Liver (tissue), 9 donors: ENCODE measurements around the gene DNAAF5. TPM values are rescaled to one million over a fixed set of nuclear protein-coding genes. Genes with fewer than 3 reads are reported as not detected.

Experiments
- DNase-seq: peaks from one replicate; pipeline ENCODE4 v3.0.0-alpha.2; 2017; ENCODE audit warnings: low spot score
- H3K27ac ChIP-seq, 2 donors: one replicate each; pipeline ENCODE4 v1.7.0; 2013; ENCODE audit warnings: inconsistent platforms in 2 of 2, low read length in 2 of 2, control low read depth in 1 of 2, low read depth in 1 of 2, mild to moderate bottlenecking in 1 of 2
- H3K27me3 ChIP-seq, 4 donors: one replicate each; pipeline versions ENCODE4 v1.6.1 to v1.7.0; 2013; ENCODE audit warnings: low read length in 3 of 4, inconsistent platforms in 1 of 4, mild to moderate bottlenecking in 1 of 4, moderate library complexity in 1 of 4; ENCODE audit not compliant: control insufficient read depth in 4 of 4, insufficient read depth in 4 of 4
- H3K36me3 ChIP-seq, 4 donors: one replicate each; pipeline versions ENCODE4 v1.6.1 to v1.7.0; 2013; ENCODE audit warnings: low read length in 3 of 4, mild to moderate bottlenecking in 3 of 4, low read depth in 1 of 4, moderate library complexity in 1 of 4; ENCODE audit not compliant: control insufficient read depth in 4 of 4, insufficient read depth in 3 of 4
- H3K4me1 ChIP-seq, 4 donors: one replicate each; pipeline versions ENCODE4 v1.6.1 to v1.7.0; 2013; ENCODE audit warnings: low read length in 3 of 4, mild to moderate bottlenecking in 3 of 4, moderate library complexity in 1 of 4; ENCODE audit not compliant: control insufficient read depth in 4 of 4, insufficient read depth in 4 of 4
- H3K4me3 ChIP-seq, 3 donors: one replicate each; pipeline versions ENCODE4 v1.6.1 to v1.7.0; 2013; ENCODE audit warnings: low read length in 3 of 3, control low read depth in 1 of 3, low read depth in 1 of 3, mild to moderate bottlenecking in 1 of 3
- H3K9ac ChIP-seq, 2 donors: one replicate each; pipeline ENCODE4 v1.7.0; 2013; ENCODE audit warnings: low read length in 2 of 2, mild to moderate bottlenecking in 2 of 2, moderate library complexity in 2 of 2, control low read depth in 1 of 2, low read depth in 1 of 2
- H3K9me3 ChIP-seq, 4 donors: one replicate each; pipeline versions ENCODE4 v1.6.1 to v1.7.0; 2013; ENCODE audit warnings: low read length in 3 of 4; ENCODE audit not compliant: control insufficient read depth in 4 of 4
- EGR1 ChIP-seq, 2 donors: IDR thresholded peaks; 2 replicates each; pipeline ENCODE4 v1.6.1; 2016 to 2018; ENCODE audit warnings: antibody characterized with exemption in 2 of 2, low read depth in 2 of 2
- FOXA1 ChIP-seq: IDR thresholded peaks from 2 replicates; pipeline ENCODE4 v1.6.1; 2016; ENCODE audit warnings: antibody characterized with exemption
- FOXA2 ChIP-seq: IDR thresholded peaks from 2 replicates; pipeline ENCODE4 v1.6.1; 2016; ENCODE audit warnings: antibody characterized with exemption
- HNF4G ChIP-seq: IDR thresholded peaks from 2 replicates; pipeline ENCODE4 v1.6.1; 2016; ENCODE audit warnings: antibody characterized with exemption
- MAX ChIP-seq: IDR thresholded peaks from 2 replicates; pipeline ENCODE4 v1.6.1; 2016; ENCODE audit warnings: antibody characterized with exemption
- NR2F2 ChIP-seq: IDR thresholded peaks from 2 replicates; pipeline ENCODE4 v1.6.1; 2016; ENCODE audit warnings: antibody characterized with exemption
- SP1 ChIP-seq: IDR thresholded peaks from 2 replicates; pipeline ENCODE4 v1.6.1; 2018; ENCODE audit warnings: antibody characterized with exemption, mild to moderate bottlenecking
- TAF1 ChIP-seq: conservative IDR thresholded peaks from 2 replicates; pipeline ENCODE4 v1.6.1; 2016; ENCODE audit warnings: antibody characterized with exemption, mild to moderate bottlenecking
- YY1 ChIP-seq: IDR thresholded peaks from 2 replicates; pipeline ENCODE4 v1.6.1; 2016; ENCODE audit warnings: antibody characterized with exemption, mild to moderate bottlenecking
- WGBS: extraction: QIAGEN DNeasy Blood & Tissue Kit; methylation state at CpG from one replicate; pipeline ENCODE4 v1.1.7; 2013; 5-methylcytosine and 5-hydroxymethylcytosine counted together
- polyA plus RNA-seq, 2 donors: library from polyadenylated mRNA; stranded (reverse) in 1 of 2; unstranded in 1 of 2; fragments of 200-250 nt in 1 of 2; fragments of >200 nt in 1 of 2; fragmentation: Nextera tagmentation in 1 of 2; extraction: Ambion mirVana in 1 of 2; gene quantifications; one replicate each; pipeline versions ENCODE4 v1.2.1 to v1.2.3, GENCODE V29; 2013 to 2015
- total RNA-seq, 2 donors: library from RNA; depleted of rRNA; stranded (reverse); fragments of >200 nt; gene quantifications; one replicate each; pipeline ENCODE4 v1.2.3, GENCODE V29; 2014
- TF ChIP-seq, protein P1 (sequence below): IDR thresholded peaks from 2 replicates; pipeline ENCODE4 v1.6.1; 2016; ENCODE audit warnings: antibody characterized with exemption
- TF ChIP-seq, protein P2 (sequence below): IDR thresholded peaks from 2 replicates; pipeline ENCODE4 v1.6.1; 2016; ENCODE audit warnings: antibody characterized with exemption, mild to moderate bottlenecking
- TF ChIP-seq, protein P3 (sequence below): fragments of 150-350 bp; IDR thresholded peaks from 2 replicates; pipeline ENCODE4 v1.5.1; 2017; ENCODE audit warnings: improper control_type of control experiment, low read depth, low read length; ENCODE audit not compliant: missing input control
- donor health status: healthy.
- donor health status: healthy.
- donor health status: healthy.
- donor health status: healthy.
- donor health status: healthy.

Gene DNAAF5
- total and polyA plus RNA-seq, 4 donors = 3.1 to 11.1 (median 9.5) TPM

GRCh38 chr7:832167-832967 lies 105.9 kb downstream of the DNAAF5 start, which contains the start of gene SUN1:
Gene SUN1 (plus strand): TSS chr7:832476. CDS start chr7:832525, 49 bp downstream.
- DNase-seq = no peak
- Histone ChIP-seq H3K36me3 (peaks cover 0 to 9% (median 2%) of the 10 kb centered on the region in 4 donors), H3K4me3 (no peak within 1 kb of the TSS), H3K27me3 (no peaks in the 10 kb centered on the region), H3K27ac (peak within 1 kb of the TSS; percentile 65 to 81), H3K9me3 (no peaks in the 10 kb centered on the region), H3K4me1 (peaks cover 0 to 17% (median 0%) of the 10 kb centered on the region in 4 donors), H3K9ac (peak within 1 kb of the TSS in 1 of 2 donors; percentile 81)
- no peak for TF ChIP-seq TAF1
- TF ChIP-seq MAX = no peak
- no peak for TF ChIP-seq FOXA1
- TF ChIP-seq EGR1 (IDR thresholded peaks at IDR 0.05; ENCODE audit: low read depth in 2 of 2) = no peak
- TF ChIP-seq, protein P1, sequence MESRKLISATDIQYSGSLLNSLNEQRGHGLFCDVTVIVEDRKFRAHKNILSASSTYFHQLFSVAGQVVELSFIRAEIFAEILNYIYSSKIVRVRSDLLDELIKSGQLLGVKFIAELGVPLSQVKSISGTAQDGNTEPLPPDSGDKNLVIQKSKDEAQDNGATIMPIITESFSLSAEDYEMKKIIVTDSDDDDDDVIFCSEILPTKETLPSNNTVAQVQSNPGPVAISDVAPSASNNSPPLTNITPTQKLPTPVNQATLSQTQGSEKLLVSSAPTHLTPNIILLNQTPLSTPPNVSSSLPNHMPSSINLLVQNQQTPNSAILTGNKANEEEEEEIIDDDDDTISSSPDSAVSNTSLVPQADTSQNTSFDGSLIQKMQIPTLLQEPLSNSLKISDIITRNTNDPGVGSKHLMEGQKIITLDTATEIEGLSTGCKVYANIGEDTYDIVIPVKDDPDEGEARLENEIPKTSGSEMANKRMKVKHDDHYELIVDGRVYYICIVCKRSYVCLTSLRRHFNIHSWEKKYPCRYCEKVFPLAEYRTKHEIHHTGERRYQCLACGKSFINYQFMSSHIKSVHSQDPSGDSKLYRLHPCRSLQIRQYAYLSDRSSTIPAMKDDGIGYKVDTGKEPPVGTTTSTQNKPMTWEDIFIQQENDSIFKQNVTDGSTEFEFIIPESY = no peak
- TF ChIP-seq YY1 = no peak
- peak; percentile 17 for TF ChIP-seq NR2F2
- 77% methylated on average over 24 of the region's 24 CpGs for WGBS

DNA sequence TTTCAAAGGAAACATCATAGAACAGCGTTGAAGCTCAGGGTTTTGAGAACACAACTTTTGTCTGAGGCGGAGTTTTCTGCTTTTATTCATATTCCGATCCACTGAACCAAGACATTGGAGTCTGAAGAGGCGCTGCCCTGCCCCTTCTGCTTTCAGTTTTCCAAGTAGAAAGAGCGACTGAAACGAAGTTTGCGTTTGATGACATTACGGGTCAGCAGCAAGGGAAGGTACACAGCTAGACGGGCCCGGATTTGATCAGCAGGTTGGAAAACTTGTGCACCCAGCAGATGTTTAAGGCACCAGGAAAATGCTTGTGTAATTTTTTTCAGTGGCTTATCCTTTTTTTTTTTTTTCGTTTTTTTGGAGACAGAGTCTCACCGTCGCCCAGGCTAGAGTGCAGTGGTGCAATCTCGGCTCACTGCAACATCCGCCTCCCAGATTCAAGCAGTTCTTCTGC lies 106.5 kb downstream of the DNAAF5 start:
- TF ChIP-seq EGR1 (IDR thresholded peaks at IDR 0.05; ENCODE audit: low read depth in 2 of 2) = no peak
- TF ChIP-seq, protein P1 = no peak
- no peak for TF ChIP-seq FOXA2
- TF ChIP-seq, protein P2, sequence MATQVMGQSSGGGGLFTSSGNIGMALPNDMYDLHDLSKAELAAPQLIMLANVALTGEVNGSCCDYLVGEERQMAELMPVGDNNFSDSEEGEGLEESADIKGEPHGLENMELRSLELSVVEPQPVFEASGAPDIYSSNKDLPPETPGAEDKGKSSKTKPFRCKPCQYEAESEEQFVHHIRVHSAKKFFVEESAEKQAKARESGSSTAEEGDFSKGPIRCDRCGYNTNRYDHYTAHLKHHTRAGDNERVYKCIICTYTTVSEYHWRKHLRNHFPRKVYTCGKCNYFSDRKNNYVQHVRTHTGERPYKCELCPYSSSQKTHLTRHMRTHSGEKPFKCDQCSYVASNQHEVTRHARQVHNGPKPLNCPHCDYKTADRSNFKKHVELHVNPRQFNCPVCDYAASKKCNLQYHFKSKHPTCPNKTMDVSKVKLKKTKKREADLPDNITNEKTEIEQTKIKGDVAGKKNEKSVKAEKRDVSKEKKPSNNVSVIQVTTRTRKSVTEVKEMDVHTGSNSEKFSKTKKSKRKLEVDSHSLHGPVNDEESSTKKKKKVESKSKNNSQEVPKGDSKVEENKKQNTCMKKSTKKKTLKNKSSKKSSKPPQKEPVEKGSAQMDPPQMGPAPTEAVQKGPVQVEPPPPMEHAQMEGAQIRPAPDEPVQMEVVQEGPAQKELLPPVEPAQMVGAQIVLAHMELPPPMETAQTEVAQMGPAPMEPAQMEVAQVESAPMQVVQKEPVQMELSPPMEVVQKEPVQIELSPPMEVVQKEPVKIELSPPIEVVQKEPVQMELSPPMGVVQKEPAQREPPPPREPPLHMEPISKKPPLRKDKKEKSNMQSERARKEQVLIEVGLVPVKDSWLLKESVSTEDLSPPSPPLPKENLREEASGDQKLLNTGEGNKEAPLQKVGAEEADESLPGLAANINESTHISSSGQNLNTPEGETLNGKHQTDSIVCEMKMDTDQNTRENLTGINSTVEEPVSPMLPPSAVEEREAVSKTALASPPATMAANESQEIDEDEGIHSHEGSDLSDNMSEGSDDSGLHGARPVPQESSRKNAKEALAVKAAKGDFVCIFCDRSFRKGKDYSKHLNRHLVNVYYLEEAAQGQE = no peak
- TF ChIP-seq, protein P3, sequence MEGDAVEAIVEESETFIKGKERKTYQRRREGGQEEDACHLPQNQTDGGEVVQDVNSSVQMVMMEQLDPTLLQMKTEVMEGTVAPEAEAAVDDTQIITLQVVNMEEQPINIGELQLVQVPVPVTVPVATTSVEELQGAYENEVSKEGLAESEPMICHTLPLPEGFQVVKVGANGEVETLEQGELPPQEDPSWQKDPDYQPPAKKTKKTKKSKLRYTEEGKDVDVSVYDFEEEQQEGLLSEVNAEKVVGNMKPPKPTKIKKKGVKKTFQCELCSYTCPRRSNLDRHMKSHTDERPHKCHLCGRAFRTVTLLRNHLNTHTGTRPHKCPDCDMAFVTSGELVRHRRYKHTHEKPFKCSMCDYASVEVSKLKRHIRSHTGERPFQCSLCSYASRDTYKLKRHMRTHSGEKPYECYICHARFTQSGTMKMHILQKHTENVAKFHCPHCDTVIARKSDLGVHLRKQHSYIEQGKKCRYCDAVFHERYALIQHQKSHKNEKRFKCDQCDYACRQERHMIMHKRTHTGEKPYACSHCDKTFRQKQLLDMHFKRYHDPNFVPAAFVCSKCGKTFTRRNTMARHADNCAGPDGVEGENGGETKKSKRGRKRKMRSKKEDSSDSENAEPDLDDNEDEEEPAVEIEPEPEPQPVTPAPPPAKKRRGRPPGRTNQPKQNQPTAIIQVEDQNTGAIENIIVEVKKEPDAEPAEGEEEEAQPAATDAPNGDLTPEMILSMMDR = no peak
- TF ChIP-seq YY1 = no peak
- no peak for TF ChIP-seq SP1
- TF ChIP-seq MAX = no peak
- no peak for TF ChIP-seq HNF4G
- peak overlapping the region in 1 of 2 donors; percentile 65 for H3K27ac ChIP-seq
- H3K9me3 ChIP-seq = no peaks in the 10 kb centered on the region
- H3K4me1 ChIP-seq = peaks cover 0 to 17% (median 0%) of the 10 kb centered on the region in 4 donors
- H3K9ac ChIP-seq = no peak overlapping the region
- WGBS = 94% methylated on average over 15 of the region's 15 CpGs
- no peak overlapping the region for H3K4me3 ChIP-seq
- no peak for DNase-seq
- no peaks in the 10 kb centered on the region for H3K27me3 ChIP-seq
- peaks cover 0 to 9% (median 2%) of the 10 kb centered on the region in 4 donors for H3K36me3 ChIP-seq
